ENCODE data around the gene FAM20C. TPM values are rescaled to one million over a fixed set of nuclear protein-coding genes. Genes with fewer than 3 reads are reported as not detected.

Gene FAM20C
- total RNA-seq, 1 experiment from 2014 or later: 62.6 TPM

DNA sequence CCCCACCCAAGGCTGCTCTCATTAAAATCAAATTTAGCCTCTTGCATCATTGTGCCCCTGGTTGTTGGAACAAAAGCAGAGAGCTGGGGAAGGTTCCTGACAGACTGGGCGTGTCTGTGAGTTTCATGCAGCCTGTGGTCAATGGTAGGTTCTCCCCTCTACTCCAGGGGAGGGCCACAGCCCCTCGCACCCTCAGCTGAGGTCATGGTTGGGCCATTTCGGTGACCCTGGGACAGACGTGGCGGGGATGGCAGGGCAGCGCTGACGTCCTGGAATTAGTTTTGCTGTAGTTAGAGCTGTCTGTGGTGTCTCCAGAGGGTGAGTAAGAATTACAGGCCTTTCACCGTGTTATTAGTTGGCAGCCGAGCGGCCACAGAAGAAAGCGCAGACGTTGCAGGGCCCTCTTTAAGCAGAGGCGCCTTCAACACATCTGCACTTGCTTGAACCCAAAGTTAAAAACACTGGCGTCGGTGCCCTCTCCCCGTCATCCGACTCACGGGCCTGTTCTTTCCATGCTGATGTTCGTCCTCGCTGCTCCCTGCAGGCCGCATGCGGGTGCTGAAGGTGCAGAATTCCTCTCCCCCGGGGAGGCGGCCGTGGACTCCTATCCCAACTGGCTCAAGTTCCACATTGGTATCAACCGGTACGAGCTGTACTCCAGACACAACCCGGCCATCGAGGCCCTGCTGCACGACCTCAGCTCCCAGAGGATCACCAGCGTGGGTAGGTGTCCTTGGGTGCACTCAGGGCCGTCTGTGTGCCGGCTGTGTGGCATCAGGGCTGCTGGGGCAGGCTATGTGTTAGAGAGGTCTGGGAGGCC, 2.8 kb downstream of the FAM20C start:
- Histone ChIP-seq H3K4me2 (ENCODE audit: insufficient read depth, insufficient read length, low read length) (peak overlapping the region; percentile 65), H2BK20ac (ENCODE audit: low read depth, low read length, poor library complexity, severe bottlenecking) (no peak overlapping the region), H3T11ph (ENCODE audit: low read length) (no peak overlapping the region), H4K8ac (replicated peaks; ENCODE audit: insufficient read length, low read depth, low read length) (no peak overlapping the region), H2AK5ac (ENCODE audit: insufficient read length, low read length) (no peak overlapping the region), H3K56ac (ENCODE audit: insufficient read length, low read depth, low read length) (no peak overlapping the region), H3K4ac (ENCODE audit: low read depth, low read length) (no peak overlapping the region), H3K27ac (ENCODE audit: insufficient read length, low read depth, low read length) (no peak overlapping the region), H2BK5ac (ENCODE audit: insufficient read length, low read length) (no peak overlapping the region), H3K4me1 (ENCODE audit: insufficient read depth, low read length) (no peaks in the 10 kb centered on the region; the same call in 1 of the 2 replicates), H4K5ac (ENCODE audit: insufficient read length, low read depth, low read length) (no peak overlapping the region), H2BK15ac (ENCODE audit: low read depth, low read length) (no peak overlapping the region), H3K23me2 (ENCODE audit: insufficient read length, low read depth, low read length, poor library complexity, severe bottlenecking) (peaks cover 17% of the 10 kb centered on the region), H3K18ac (ENCODE audit: insufficient read length, low read depth, low read length) (no peak overlapping the region), H3K23ac (ENCODE audit: insufficient read length, low read depth, low read length) (no peak overlapping the region), H3K14ac (ENCODE audit: insufficient read depth, low read length) (no peak overlapping the region; the same call in 1 of the 2 replicates), H4K20me1 (ENCODE audit: control insufficient read depth, insufficient read depth, insufficient read length) (no peaks in the 10 kb centered on the region), H3K9me3 (ENCODE audit: control insufficient read depth, low read depth, low read length) (no peaks in the 10 kb centered on the region), H3K9ac (ENCODE audit: extremely low read depth, insufficient read length, low read length) (no peak overlapping the region), H3K27me3 (ENCODE audit: insufficient read depth, low read length) (no peaks in the 10 kb centered on the region), H2BK120ac (ENCODE audit: low read depth, low read length, poor library complexity, severe bottlenecking) (no peak overlapping the region), H2BK12ac (ENCODE audit: insufficient read length, low read depth, low read length) (no peak overlapping the region), H2AFZ (ENCODE audit: low read length) (no peak overlapping the region), H3K79me2 (ENCODE audit: insufficient read depth, low read length) (peaks cover 2% of the 10 kb centered on the region; the same call in 1 of the 2 replicates), H3K79me1 (ENCODE audit: insufficient read depth, low read depth, low read length, poor library complexity, severe bottlenecking) (no peaks in the 10 kb centered on the region), H4K91ac (ENCODE audit: insufficient read length, low read depth, low read length) (no peak overlapping the region)
- no CpG with 5 or more reads among the region's 33 CpGs for WGBS (ENCODE audit: extremely low coverage, insufficient read length, low lambda C conversion rate)
- Mint-ChIP-seq H3K27ac (peak overlapping the region in 1 of 3 experiments; percentile 95; a peak in 2 of 7 replicates), H3K27me3 (ENCODE audit: low read depth) (peaks cover 11% of the 10 kb centered on the region), H3K36me3 (ENCODE audit: insufficient read depth in 1 of 3, low read depth in 3 of 3) (peaks cover 47 to 55% (median 48%) of the 10 kb centered on the region in 3 experiments), H3K9me3 (no peaks in the 10 kb centered on the region; a peak in 1 of 5 replicates), H3K4me1 (peaks cover 44 to 45% of the 10 kb centered on the region in 2 experiments), H3K4me3 (peak overlapping the region; percentile 85 to 94)
- TF ChIP-seq, protein P1, sequence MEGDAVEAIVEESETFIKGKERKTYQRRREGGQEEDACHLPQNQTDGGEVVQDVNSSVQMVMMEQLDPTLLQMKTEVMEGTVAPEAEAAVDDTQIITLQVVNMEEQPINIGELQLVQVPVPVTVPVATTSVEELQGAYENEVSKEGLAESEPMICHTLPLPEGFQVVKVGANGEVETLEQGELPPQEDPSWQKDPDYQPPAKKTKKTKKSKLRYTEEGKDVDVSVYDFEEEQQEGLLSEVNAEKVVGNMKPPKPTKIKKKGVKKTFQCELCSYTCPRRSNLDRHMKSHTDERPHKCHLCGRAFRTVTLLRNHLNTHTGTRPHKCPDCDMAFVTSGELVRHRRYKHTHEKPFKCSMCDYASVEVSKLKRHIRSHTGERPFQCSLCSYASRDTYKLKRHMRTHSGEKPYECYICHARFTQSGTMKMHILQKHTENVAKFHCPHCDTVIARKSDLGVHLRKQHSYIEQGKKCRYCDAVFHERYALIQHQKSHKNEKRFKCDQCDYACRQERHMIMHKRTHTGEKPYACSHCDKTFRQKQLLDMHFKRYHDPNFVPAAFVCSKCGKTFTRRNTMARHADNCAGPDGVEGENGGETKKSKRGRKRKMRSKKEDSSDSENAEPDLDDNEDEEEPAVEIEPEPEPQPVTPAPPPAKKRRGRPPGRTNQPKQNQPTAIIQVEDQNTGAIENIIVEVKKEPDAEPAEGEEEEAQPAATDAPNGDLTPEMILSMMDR (conservative IDR thresholded peaks at IDR 0.05): no peak
- no peak for DNase-seq
